ENCODE data around the gene UBE2L5.

- TF ChIP-seq, protein P1, sequence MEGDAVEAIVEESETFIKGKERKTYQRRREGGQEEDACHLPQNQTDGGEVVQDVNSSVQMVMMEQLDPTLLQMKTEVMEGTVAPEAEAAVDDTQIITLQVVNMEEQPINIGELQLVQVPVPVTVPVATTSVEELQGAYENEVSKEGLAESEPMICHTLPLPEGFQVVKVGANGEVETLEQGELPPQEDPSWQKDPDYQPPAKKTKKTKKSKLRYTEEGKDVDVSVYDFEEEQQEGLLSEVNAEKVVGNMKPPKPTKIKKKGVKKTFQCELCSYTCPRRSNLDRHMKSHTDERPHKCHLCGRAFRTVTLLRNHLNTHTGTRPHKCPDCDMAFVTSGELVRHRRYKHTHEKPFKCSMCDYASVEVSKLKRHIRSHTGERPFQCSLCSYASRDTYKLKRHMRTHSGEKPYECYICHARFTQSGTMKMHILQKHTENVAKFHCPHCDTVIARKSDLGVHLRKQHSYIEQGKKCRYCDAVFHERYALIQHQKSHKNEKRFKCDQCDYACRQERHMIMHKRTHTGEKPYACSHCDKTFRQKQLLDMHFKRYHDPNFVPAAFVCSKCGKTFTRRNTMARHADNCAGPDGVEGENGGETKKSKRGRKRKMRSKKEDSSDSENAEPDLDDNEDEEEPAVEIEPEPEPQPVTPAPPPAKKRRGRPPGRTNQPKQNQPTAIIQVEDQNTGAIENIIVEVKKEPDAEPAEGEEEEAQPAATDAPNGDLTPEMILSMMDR (conservative IDR thresholded peaks at IDR 0.05 in 1 of 2, IDR thresholded peaks at IDR 0.05 in 1 of 2; ENCODE audit: low read depth in 1 of 2, low read length in 2 of 2): no peak
- TF ChIP-seq EZH2 (IDR thresholded peaks at IDR 0.05; ENCODE audit: low read length, missing control alignments): no peak
These were observed 33.6 kb upstream of the UBE2L5 start for GRCh38 chr13:30388406-30389283.
